RWPE2 (cell line): ENCODE results near the gene PPFIA3.
A peak's percentile ranks its signal among the peaks of the same experiment; 100 is the strongest.

Experiments
- ATAC-seq: fragments of 200-7000 bp; cut with Tn5 transposase; 3 replicates; pipeline ENCODE4 v1.9.1; 2021; ENCODE audit warnings: low read depth
- DNase-seq: peaks from one replicate; pipeline ENCODE4 v3.0.0-alpha.2; 2020; ENCODE audit warnings: low spot score
- H3K27ac ChIP-seq: fragments of 450-650 bp; 2 replicates; pipeline ENCODE4 v1.5.1; 2017; ENCODE audit warnings: mild to moderate bottlenecking; ENCODE audit not compliant: poor library complexity, severe bottlenecking
- H3K27me3 ChIP-seq: fragments of 250-450 bp; sonication (Bioruptor Pico); 2 replicates; pipeline ENCODE4 v1.5.1; 2021; ENCODE audit warnings: mild to moderate bottlenecking, moderate library complexity; ENCODE audit not compliant: insufficient read depth, poor library complexity, severe bottlenecking
- H3K36me3 ChIP-seq: fragments of 250-450 bp; sonication (Bioruptor Pico); 2 replicates; pipeline ENCODE4 v1.5.1; 2020; ENCODE audit warnings: low read depth, mild to moderate bottlenecking, moderate library complexity
- H3K4me1 ChIP-seq: fragments of 250-450 bp; sonication (Bioruptor Pico); 2 replicates; pipeline ENCODE4 v1.5.1; 2021; ENCODE audit warnings: mild to moderate bottlenecking, moderate library complexity; ENCODE audit not compliant: insufficient read depth, poor library complexity, severe bottlenecking
- H3K4me3 ChIP-seq: fragments of 250-450 bp; sonication (Bioruptor Pico); 2 replicates; pipeline ENCODE4 v1.5.1; 2021; ENCODE audit warnings: mild to moderate bottlenecking, moderate library complexity; ENCODE audit not compliant: severe bottlenecking
- H3K9me3 ChIP-seq: fragments of 250-450 bp; sonication (Bioruptor Pico); 2 replicates; pipeline ENCODE4 v1.5.1; 2021; ENCODE audit warnings: mild to moderate bottlenecking, moderate library complexity; ENCODE audit not compliant: severe bottlenecking
- TF ChIP-seq, protein P1 (sequence below): fragments of 450-650 bp; IDR thresholded peaks from one replicate; pipeline ENCODE4 v1.5.1; 2017; ENCODE audit warnings: mild to moderate bottlenecking, moderate library complexity; ENCODE audit not compliant: poor library complexity, severe bottlenecking

Gene PPFIA3

GRCh38 chr19:49085020-49085867 is 34.1 kb upstream of the PPFIA3 start, which contains the start of gene SNRNP70:
Gene SNRNP70 (plus strand): TSS chr19:49085451. CDS start chr19:49086415, 964 bp downstream.
- Histone ChIP-seq H3K9me3 (no peaks in the 10 kb centered on the region), H3K4me3 (peak within 1 kb of the TSS; percentile 73), H3K4me1 (peaks cover 3% of the 10 kb centered on the region), H3K27ac (peak within 1 kb of the TSS; percentile 51), H3K27me3 (no peaks in the 10 kb centered on the region), H3K36me3 (peaks cover 39% of the 10 kb centered on the region)
- DNase-seq: peak; percentile 98
- TF ChIP-seq, protein P1, sequence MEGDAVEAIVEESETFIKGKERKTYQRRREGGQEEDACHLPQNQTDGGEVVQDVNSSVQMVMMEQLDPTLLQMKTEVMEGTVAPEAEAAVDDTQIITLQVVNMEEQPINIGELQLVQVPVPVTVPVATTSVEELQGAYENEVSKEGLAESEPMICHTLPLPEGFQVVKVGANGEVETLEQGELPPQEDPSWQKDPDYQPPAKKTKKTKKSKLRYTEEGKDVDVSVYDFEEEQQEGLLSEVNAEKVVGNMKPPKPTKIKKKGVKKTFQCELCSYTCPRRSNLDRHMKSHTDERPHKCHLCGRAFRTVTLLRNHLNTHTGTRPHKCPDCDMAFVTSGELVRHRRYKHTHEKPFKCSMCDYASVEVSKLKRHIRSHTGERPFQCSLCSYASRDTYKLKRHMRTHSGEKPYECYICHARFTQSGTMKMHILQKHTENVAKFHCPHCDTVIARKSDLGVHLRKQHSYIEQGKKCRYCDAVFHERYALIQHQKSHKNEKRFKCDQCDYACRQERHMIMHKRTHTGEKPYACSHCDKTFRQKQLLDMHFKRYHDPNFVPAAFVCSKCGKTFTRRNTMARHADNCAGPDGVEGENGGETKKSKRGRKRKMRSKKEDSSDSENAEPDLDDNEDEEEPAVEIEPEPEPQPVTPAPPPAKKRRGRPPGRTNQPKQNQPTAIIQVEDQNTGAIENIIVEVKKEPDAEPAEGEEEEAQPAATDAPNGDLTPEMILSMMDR: no peak
- ATAC-seq: peak; percentile 93

DNA sequence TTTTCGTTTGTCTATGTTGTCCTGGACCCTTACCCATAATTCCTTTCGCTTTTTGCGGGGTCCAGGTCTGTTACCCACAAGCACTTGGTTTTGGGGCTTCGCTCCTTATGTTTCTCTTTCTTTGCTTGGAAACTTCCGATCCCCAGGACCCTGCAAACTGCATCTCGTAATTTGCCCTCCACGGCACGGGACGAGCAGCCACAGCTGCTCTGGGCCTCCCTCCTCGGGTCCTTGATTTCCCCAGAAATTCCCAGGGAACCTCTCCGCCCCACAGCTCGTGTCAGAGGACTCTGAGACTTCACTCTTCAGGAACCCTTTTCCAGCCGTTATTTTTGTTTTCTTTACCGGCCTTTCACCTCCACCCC is 33.5 kb upstream of the PPFIA3 start:
- TF ChIP-seq, protein P1: no peak
- Histone ChIP-seq H3K4me1 (peaks cover 3% of the 10 kb centered on the region), H3K27me3 (no peaks in the 10 kb centered on the region), H3K9me3 (no peaks in the 10 kb centered on the region), H3K36me3 (peaks cover 45% of the 10 kb centered on the region), H3K4me3 (peak overlapping the region; percentile 73), H3K27ac (peak overlapping the region; percentile 51)
- ATAC-seq: no peak
- DNase-seq: no peak

DNA sequence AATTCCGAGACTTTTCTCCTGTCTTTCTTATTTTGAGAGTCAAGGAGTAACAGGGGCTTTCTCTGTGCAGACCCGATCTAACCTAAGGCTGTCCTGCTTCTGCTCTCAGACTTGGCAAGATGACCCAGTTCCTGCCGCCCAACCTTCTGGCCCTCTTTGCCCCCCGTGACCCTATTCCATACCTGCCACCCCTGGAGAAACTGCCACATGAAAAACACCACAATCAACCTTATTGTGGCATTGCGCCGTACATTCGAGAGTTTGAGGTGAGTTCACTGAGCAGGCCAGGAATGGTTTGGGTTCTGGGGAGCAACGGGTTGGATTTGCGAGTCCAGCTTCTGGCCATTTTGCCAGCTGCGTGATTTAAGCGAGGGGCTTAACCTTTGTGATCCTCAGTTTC is 33.0 kb upstream of the PPFIA3 start:
- Histone ChIP-seq H3K4me1 (peaks cover 3% of the 10 kb centered on the region), H3K36me3 (peaks cover 50% of the 10 kb centered on the region), H3K27me3 (no peaks in the 10 kb centered on the region), H3K27ac (peak overlapping the region; percentile 51), H3K9me3 (no peaks in the 10 kb centered on the region), H3K4me3 (peak overlapping the region; percentile 73)
- DNase-seq (no peak), ATAC-seq (no peak)
- TF ChIP-seq, protein P1: no peak

DNA sequence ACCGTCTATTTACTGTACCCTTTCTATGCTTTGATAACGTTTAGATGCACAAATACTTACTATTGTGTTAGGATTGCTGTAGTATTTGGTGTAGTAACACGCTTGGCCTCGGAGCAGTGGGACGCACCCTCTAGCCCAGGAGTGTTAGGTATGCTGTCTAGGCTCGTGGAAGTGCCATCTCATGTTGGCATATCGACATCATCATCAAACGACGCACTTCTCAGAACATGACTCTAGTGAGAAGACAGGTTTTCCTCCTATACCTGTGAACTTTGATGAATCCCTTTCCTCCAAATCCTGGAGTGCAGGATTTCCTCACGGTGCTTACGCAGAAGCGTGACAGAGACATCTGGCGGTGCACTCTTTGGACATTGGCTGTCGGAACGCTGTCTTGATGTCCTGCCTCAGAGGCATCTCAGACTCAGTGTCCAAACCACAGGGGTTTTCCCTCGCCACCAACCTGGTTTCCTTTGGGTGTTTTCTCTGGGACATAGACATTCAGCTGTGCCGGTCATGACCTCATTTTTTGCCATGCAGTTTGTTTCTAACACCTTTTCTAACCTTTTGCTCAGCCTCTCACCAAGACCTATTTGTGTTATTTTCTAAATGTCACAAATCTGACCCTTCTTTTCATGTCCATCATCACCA is 27.8 kb upstream of the PPFIA3 start:
- TF ChIP-seq, protein P1: no peak
- DNase-seq: no peak
- no peak overlapping the region for H3K4me3 ChIP-seq
- no peak for ATAC-seq
- no peaks in the 10 kb centered on the region for H3K9me3 ChIP-seq
- no peaks in the 10 kb centered on the region for H3K27me3 ChIP-seq
- peaks cover 92% of the 10 kb centered on the region for H3K36me3 ChIP-seq
- no peak overlapping the region for H3K27ac ChIP-seq
- peaks cover under 1% of the 10 kb centered on the region for H3K4me1 ChIP-seq
